Activated T-helper 1 cell treated with anti-CD3 and anti-CD28 coated beads, Interleukin-2, amount 50 U/mL, for 16 hours (primary cell): ENCODE results near the gene PRAMEF6.
"Not testable (repeated sequence)": the region's sequence is repeated elsewhere in the genome, so short reads cannot be mapped to it uniquely, and the experiment has no call there.

ENCODE experiments used
- DNase-seq, 2 donors: peaks; one replicate each; pipeline ENCODE4 v3.0.0-alpha.2; 2020; ENCODE audit warnings: low read depth in 1 of 2, low spot score in 1 of 2

PRAMEF6 gene

DNA sequence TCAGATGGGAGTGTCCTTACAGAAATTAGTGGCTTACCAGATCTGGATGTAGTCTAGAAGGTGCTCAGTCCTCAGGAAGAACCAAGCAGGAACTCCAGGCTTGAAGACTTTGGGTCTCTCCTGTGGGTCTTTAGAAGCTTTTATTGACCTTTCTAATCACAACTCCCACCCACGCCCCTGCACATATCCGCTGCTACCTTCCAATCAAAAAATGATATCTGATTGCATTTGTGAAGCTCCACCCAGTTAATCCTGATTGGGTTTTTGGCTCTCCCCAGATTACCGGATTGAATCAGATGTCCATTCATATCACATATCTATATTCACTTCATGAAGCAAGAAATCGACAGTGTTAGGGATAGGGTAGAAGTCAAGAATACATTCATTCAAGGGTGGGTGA is at the start of gene PRAMEF6:
PRAMEF6 (minus strand) TSS at position 101 of the 400 bp plus-strand sequence. CDS start 5,062 bp downstream, outside the sequence.
- not testable (repeated sequence) for DNase-seq

- DNase-seq, result not testable (repeated sequence)
These were observed 23.0 kb downstream of the PRAMEF6 start for GRCh38 chr1:12924368-12924767.

DNA sequence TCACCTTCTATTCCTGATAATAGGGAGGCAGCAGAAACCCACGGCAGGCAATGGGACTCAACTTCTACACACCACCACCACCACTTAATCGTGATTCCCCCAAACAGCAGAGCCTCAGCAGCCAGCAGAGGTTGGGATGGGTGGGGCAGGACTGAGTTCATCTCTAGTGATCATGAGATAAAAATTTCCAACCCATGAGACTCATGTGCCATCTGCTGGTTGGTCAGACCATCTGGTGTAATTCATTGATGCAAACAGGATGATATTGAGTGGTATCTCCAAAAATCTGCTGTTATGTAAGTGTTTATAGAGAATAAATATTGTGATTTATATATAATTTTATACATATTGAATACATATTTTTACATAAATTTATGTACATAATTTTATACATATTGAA is 25.6 kb downstream of the PRAMEF6 start:
- not testable (repeated sequence) for DNase-seq

DNA sequence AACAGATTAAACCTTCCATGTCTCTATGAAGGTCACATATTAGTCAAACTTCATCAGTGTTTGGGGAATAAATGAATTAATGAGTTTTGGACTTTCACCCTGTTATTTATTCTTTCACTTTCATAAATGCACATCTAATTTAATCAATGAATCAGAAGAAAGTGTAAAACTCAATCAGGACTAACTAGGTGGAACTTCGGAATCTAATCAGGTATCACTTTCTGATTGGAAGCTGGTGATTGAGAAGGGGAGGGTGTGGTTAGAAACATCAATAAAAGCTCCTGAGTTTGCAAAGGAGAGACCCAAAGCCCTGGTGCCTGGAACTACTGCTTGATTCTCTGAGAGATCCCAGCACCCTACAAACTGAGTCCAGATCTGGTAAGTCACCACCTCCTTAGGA is 31.1 kb downstream of the PRAMEF6 start, which contains the start of gene PRAMEF7:
PRAMEF7 (plus strand) TSS at position 301 of the 400 bp plus-strand sequence. CDS start 1,083 bp downstream, outside the sequence.
- DNase-seq, result not testable (repeated sequence)

- DNase-seq, result not testable (repeated sequence)
These were observed 43.4 kb downstream of the PRAMEF6 start for GRCh38 chr1:12903793-12904572.

DNA sequence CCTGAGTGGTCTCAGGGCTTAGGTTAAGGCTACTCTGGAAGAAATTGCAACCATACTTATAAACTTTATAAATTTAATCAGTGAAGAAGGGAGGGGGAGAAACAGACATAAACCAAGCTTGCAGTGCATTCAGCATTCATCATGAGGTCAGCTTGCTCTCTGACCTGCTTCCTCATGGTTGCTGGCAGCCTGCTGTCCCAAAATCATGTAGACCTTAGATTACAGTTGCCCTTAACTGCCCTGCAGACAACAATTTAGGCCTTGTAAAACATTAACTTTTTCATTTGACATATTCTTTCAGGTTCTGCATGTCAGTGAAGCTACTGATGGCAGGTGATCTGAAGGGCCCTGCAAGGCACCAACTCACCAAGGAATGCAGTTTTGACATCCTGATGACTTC is 48.2 kb downstream of the PRAMEF6 start:
- DNase-seq, result not testable (repeated sequence)

DNA sequence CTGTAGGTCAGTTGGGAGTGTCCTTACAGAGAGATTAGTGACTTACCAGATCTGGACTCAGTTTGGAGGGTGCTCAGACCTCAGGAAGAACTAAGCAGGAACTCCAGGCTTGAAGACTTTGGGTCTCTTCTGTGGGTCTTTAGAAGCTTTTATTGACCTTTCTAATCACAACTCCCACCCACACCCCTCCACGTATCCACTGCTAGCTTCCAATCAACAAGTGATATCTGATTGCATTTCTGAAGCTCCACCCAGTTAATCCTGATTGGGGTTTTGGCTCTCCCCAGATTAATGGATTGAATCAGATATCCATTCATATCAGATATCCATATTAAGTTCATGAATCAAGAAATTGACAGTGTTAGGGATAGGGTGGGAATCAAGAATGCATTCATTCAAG is 49.2 kb downstream of the PRAMEF6 start, which contains the start of gene PRAMEF10:
PRAMEF10 (minus strand) TSS at position 101 of the 400 bp plus-strand sequence. CDS start 2,423 bp downstream, outside the sequence.
- not testable (repeated sequence) for DNase-seq
